MV-4-11 (cell line): ENCODE measurements around the gene ATG16L1.

Experiments
- DNase-seq: peaks from one replicate; lab custom pipeline; 2025; lab: John Stamatoyannopoulos, UW

The ATG16L1 gene

GRCh38 chr2:233295891-233296290 is 44.4 kb downstream of the ATG16L1 start:
- no peak for DNase-seq

- DNase-seq = no peak
Measured at GRCh38 chr2:233297076-233297475, 45.6 kb downstream of the ATG16L1 start.

DNA sequence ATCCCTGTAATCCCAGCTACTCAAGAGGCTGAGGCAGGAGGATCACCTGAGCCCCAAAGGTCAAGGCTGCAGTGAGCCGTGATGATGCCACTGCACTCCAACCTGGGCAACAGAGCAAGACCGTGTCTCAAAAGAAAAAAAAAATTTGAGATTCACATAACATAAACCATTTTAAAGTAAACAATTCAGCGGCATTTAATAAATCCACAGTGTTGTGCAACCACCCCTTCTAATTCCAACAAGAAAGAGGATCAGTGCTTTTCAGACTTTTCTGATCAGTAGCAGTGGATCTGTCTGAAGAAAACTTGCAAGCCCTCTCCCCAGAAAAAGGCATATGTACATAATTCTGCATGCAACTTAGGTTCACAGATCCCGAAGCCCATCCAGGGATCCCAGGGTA is 48.9 kb downstream of the ATG16L1 start:
- no peak for DNase-seq

GRCh38 chr2:233301248-233301647 is 49.8 kb downstream of the ATG16L1 start:
- no peak for DNase-seq

- DNase-seq = no peak
Measured at GRCh38 chr2:233301811-233302210, 50.3 kb downstream of the ATG16L1 start.

DNA sequence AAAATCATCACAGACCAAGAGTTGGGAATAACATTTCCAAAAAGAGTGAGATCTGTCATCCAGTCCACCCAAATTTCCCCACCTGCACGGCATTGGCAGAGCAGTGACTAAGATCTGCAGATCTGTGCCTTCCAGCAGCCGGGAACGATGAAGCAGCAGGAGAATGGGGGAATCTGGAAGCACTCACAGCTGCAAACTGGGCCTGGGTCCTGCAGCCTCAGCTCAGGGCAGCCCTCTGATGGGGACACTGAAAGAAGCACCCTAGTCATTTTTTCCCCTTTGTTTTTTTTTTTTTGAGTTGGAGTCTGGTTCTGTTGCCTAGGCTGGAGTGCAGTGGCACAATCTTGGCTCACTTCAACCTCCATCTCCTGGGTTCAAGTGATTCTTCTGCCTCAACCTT is 51.8 kb downstream of the ATG16L1 start:
- no peak for DNase-seq

- DNase-seq = no peak
Measured at GRCh38 chr2:233307565-233307964, 56.1 kb downstream of the ATG16L1 start, which contains the start of gene SAG. Gene SAG (plus strand): TSS chr2:233307816. CDS start chr2:233309190, 1,374 bp downstream.

DNA sequence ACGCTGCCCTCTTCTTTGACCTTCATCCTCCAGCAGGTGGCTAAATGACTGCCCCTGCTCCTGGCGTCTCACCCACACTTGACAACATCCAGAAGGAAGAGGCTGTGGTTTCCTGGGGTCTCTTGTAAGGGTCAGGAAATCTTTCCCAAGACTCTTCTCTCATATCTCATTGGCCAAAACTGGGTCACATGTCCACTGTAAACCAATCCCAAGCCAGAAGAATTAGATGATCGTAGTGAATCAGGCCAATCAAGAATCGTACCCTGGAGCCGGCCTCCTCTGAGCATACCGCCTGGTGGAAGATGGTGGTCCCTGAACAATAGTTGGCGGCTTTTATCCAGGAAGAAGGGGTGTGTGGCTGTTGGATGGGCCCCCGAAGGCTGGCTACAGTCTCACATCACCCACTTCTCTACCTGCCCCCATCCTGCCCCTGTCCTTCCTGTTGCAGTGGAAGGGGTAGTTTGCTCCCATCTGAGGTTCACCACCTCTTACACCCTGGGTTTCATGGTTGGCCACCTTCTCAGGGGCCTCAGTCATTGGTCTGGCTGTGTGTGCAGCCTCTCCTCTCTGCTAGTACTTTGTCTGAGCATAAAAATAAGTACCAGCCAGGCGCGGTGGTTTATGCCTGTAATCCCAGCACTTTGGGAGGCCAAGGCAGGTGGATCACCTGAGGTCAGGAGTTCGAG is 59.9 kb downstream of the ATG16L1 start:
- no peak for DNase-seq

- DNase-seq = no peak
Measured at GRCh38 chr2:233312874-233313273, 61.4 kb downstream of the ATG16L1 start.

- no peak for DNase-seq
Measured at GRCh38 chr2:233314180-233314925, 62.9 kb downstream of the ATG16L1 start.

DNA sequence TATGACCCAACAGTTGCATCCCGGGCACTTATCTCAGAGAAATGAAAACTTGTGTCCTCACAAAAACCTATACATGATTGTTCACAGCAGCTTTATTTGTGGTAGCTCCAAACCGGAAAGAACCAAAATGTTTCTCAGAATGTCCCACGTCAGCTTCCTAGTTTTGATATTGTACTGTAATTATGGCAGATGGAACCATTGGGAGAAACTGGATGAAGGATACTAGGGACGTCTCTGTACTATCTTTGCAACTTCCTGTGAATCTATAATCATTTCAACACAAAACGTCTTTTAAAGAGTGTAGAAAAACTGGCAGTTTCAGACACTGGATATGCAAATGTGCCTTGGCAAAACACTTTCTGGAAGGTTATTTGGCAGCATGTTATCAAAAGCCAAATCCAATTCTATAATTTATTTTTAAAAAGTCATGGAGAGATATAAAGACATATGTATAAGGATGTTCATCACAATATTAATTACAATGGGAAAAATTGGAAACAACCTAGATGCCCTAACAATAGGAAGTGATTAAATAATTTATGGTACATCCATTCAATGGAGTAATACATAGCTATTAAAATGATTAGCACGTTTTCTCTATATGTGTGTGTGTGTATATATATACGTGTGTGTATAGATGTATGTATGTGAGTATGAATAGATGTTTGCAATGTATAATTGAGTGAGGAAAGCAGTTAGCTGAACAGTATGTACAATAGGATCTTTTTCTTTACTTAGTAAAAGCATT is 65.9 kb downstream of the ATG16L1 start:
- no peak for DNase-seq

GRCh38 chr2:233319256-233319655 is 67.8 kb downstream of the ATG16L1 start:
- no peak for DNase-seq

DNA sequence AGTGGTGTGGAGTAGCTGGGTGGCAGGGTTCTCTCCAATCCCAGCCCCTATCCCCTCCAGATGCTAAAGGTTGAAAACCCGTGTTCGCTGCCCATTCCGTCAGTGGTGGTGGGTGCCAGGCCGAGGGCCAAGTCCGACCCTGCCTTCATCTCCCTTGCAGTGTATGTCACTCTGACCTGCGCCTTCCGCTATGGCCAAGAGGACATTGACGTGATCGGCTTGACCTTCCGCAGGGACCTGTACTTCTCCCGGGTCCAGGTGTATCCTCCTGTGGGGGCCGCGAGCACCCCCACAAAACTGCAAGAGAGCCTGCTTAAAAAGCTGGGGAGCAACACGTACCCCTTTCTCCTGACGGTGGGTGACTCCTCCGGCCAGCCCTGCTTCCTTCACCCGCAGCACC is 69.0 kb downstream of the ATG16L1 start:
- DNase-seq = no peak

- DNase-seq = no peak
Measured at GRCh38 chr2:233321166-233321565, 69.7 kb downstream of the ATG16L1 start.

- no peak for DNase-seq
Measured at GRCh38 chr2:233323851-233324250, 72.4 kb downstream of the ATG16L1 start.

DNA sequence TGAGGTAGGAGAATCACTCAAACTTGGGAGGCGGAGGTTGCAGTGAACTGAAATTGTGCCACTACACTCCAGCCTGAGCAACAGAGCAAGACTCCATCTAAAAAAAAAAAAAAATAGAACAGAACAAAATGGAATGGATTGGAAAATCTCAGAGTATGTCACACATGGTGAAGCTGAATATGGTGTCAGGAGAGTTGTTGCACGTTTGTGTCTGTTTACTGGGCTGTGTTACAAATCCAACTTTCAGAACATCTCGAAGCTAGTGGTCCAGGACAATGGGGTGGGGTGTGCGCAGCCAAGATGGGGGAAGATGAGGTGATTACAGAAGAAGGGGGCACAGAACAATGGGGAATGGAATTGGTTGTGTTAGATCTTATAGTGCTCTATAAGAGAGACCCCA is 73.8 kb downstream of the ATG16L1 start:
- no peak for DNase-seq

GRCh38 chr2:233325814-233326213 is 74.3 kb downstream of the ATG16L1 start:
- DNase-seq = no peak

DNA sequence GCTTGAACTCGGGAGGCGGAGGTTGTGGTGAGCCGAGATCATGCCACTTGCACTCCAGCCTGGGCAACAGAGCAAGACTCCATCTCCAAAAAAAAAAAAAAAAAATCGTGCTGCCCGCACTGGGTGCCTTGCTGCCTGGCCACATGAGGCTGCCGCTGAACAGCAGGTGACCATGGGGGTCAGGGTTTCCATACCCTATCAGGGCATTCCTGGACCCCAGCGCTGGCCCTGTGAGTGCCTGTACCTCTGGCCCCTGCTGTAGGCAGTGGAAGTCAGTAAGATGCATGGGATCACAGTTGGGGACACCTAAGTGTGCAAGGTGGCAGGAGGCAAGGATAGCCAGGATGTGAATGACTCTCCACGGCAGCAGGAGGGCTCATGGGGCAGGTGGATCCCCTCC is 75.0 kb downstream of the ATG16L1 start:
- DNase-seq = no peak

- no peak for DNase-seq
Measured at GRCh38 chr2:233328922-233329321, 77.4 kb downstream of the ATG16L1 start.

DNA sequence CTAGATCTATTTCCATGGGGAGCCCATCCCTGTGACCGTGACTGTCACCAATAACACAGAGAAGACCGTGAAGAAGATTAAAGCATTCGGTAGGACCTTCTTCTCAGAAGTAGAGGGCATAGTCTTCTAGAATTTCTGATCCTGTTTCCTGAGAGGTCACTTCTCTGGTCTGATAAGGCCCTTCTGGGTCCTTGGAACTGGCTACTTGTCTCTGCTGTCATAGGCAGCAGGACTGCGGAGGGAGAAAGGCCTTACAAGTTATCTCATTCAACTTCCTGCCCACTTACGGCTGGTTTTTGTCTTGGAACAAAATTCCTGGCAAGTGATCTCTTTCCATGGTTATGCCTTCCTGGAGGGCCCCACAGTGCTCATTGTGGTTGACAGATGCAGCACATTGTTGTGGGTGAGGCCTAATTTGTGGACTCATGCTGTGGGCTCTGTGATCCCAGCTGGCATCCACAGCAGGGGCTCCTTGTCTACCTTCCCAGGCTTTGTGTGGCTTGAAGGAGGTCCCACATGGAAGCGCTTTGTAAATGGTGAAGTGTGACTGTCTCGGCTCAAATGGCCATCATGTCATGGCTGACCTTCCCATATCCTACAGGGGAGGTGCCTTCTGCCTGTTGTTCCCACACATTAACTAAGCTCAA is 78.1 kb downstream of the ATG16L1 start:
- no peak for DNase-seq

GRCh38 chr2:233331536-233331935 is 80.1 kb downstream of the ATG16L1 start:
- peak; percentile 100 for DNase-seq

- DNase-seq = no peak
Measured at GRCh38 chr2:233332125-233332524, 80.7 kb downstream of the ATG16L1 start.
